ENCODE results near the gene CLASP1. TPM values are rescaled to one million over a fixed set of nuclear protein-coding genes. Genes with fewer than 3 reads are reported as not detected.

Gene CLASP1
- total and polyA plus RNA-seq, 2 of the 8 experiments (the other 6 are each of a cell fraction or from before 2014, with no cell fraction given) = 7.3 to 53.9 TPM

- TF ChIP-seq TEAD4 (IDR thresholded peaks at IDR 0.05; ENCODE audit: low read depth, low read length) = no peak
- no peak for TF ChIP-seq SIRT6 (IDR thresholded peaks at IDR 0.05; ENCODE audit: low read length)
- TF ChIP-seq MAX (IDR thresholded peaks at IDR 0.05) = no peak
- no peak for TF ChIP-seq TCF12 (IDR thresholded peaks at IDR 0.05; ENCODE audit: low read depth, low read length)
- no peak for TF ChIP-seq BRCA1 (IDR thresholded peaks at IDR 0.05; ENCODE audit: low read depth, low read length)
- TF ChIP-seq CBX8 (IDR thresholded peaks at IDR 0.05; ENCODE audit: borderline replicate concordance, low read depth, low read length) = no peak
Measured at GRCh38 chr2:121584741-121585140, 64.5 kb downstream of the CLASP1 start (continued).

Data from H1 (cell line).